Measurements from ENCODE around the gene NEFH.
"Not testable (repeated sequence)": the region's sequence is repeated elsewhere in the genome, so short reads cannot be mapped to it uniquely, and the experiment has no call there.

The NEFH gene, protein sequence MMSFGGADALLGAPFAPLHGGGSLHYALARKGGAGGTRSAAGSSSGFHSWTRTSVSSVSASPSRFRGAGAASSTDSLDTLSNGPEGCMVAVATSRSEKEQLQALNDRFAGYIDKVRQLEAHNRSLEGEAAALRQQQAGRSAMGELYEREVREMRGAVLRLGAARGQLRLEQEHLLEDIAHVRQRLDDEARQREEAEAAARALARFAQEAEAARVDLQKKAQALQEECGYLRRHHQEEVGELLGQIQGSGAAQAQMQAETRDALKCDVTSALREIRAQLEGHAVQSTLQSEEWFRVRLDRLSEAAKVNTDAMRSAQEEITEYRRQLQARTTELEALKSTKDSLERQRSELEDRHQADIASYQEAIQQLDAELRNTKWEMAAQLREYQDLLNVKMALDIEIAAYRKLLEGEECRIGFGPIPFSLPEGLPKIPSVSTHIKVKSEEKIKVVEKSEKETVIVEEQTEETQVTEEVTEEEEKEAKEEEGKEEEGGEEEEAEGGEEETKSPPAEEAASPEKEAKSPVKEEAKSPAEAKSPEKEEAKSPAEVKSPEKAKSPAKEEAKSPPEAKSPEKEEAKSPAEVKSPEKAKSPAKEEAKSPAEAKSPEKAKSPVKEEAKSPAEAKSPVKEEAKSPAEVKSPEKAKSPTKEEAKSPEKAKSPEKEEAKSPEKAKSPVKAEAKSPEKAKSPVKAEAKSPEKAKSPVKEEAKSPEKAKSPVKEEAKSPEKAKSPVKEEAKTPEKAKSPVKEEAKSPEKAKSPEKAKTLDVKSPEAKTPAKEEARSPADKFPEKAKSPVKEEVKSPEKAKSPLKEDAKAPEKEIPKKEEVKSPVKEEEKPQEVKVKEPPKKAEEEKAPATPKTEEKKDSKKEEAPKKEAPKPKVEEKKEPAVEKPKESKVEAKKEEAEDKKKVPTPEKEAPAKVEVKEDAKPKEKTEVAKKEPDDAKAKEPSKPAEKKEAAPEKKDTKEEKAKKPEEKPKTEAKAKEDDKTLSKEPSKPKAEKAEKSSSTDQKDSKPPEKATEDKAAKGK

DNA sequence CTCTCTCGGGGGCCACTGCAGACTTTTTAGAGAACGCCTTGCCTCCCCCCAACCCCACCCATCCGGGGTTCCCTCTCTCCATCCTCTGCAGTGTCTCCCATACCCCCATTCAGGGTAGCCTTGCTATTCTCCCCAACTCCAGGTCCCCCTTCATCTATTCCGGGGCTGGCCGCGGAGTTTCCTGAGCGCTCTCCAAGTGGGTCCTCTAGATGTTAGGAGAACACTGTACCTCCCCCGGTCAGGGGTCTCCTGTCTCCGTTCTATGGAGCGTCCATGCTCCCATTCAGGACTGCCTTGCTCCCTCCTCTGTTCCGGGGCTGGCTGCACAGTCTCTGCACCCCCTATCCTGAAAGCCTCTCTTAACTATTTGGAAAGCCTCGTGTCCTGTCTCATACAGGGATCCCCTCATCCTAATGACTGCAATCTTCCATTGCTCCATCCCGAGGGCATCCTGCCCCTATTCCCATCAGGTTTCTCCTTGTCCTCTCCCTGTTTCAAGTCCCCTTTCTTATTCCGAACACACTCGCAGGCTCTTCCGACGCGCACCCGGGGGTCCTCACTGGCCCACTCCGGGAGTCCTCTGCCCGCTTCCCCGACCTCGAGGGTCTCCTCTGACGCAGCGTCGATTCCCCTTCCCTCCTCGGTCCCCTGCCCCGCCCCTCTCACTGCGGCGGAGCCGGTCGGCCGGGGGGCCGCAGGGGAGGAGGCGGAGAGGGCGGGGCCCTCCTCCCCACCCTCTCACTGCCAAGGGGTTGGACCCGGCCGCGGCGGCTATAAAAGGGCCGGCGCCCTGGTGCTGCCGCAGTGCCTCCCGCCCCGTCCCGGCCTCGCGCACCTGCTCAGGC is at the start of gene NEFH:
NEFH (plus strand) TSS at position 802 of the 845 bp plus-strand sequence. CDS start 45 bp downstream, outside the sequence.
- no peak for DNase-seq (ENCODE audit: low read depth in 2 of 2)

DNA sequence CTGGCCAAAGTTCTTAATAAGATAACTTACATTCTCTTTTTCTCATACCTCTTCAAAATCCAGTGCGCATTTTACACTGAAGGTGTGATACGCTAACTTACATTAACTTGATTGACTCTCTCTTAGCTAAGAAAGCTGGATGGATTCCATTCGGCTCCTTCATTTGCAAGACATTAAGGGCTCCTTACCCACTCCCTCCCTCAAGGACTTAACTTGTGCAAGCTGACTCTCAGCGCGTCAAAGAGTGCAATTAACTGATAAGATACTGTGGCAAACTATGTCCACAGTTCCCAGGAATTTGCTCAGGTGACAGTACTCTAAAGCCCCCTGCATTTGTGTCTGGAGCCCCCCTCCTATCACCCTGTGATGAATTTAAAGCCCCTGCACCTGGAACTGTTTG is 48.0 kb upstream of the NEFH start:
- DNase-seq (ENCODE audit: low read depth in 2 of 2) = no peak

DNA sequence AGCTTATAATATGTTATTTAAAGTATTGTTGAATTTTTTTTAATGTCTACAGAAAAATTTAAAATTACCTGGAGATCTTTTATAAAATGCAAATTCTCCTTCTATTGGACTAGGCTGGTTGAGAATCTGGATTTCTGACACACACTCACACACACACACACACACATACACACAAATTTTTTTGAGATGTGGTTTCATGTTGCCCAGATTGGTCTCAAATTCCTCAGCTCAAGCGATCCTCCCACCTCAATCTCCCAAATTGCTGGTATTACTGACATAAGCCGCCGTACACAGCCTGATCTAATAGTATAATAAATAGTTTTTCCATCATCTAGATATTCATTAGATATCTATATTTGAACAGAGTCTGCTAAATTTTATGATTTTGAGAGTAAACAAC is 46.2 kb upstream of the NEFH start:
- DNase-seq (ENCODE audit: low read depth in 2 of 2) = no peak

DNA sequence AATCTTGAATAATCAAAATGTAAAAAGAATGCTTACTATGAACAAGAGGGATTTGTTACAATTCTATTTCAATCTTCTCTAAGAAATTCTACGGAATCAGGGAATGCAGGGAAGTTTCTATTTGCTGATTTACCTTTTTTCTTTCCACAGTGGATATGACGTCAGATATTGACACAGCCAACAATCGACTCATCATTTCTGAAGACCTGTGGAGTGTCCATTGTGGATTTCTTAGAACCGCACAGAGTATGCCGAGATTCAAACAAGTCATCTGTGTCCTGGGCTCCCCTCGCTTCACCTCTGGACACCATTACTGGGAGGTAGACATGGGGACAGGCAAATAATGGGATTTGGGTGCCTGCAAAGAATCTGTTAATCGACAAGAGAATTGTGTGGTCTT is 45.7 kb upstream of the NEFH start:
- DNase-seq (ENCODE audit: low read depth in 2 of 2) = no peak

DNA sequence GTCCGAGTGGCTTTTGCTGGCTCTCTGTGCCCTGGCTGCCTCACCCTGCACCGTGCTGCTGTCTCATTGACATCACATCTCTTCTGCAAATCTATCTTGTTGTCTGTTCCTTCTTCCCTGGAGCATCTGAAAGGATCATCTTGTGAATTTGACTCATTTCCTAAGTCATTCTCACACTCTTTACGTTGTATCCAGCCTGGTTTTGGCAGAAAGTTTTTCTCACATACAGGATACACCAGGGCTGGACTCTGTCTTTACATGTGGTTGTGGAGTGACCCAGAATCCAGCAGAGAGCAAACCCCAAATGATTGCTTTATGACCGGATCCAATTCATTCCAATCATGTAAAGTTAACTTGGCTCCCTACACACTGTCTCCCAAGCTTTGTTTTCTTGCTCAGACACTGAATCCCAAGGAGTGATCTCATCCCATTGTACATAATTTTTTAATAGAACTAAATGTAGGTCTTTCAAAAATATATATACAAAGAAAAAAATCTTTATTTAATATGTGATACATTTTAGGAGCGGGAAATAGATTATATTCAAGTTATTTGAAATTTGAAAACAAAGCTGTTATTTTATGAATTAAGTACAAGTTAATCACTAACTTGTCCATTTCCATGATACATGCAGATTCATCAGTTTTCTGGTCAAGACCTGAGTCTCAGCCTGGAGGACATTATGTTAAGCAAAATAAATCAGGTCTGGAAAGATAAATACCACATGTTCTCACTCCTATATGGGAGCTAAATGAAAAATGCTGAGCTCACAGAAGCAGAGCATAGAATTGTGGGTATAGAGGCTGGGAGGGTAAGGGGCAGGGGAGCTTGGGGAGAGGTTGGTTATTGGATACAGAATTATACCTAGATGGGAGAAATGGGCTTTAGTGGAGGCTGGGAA is 44.5 kb upstream of the NEFH start:
- no peak for DNase-seq (ENCODE audit: low read depth in 2 of 2)

DNA sequence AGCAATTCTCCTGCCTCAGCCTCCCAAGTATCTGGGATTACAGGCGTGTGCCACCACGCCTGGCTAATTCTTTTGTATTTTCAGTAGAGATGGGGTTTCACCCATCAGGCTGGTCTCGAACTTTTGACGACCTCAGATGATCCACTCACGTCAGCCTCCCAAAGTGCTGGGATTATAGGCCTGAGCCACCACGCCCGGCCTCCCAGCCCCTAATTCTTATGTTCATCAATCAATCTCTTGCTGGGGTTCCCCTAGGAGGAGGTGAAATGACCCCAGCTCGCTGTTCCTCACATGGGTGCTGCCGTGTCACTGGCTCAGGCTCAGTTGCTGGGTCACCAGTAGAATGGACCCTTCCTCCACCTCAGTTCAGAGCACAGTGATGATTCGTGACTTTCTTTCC is 41.7 kb upstream of the NEFH start, which contains the start of gene RFPL1:
RFPL1 (plus strand) TSS at position 301 of the 400 bp plus-strand sequence.
- not testable (repeated sequence) for DNase-seq (ENCODE audit: low read depth in 2 of 2)

DNA sequence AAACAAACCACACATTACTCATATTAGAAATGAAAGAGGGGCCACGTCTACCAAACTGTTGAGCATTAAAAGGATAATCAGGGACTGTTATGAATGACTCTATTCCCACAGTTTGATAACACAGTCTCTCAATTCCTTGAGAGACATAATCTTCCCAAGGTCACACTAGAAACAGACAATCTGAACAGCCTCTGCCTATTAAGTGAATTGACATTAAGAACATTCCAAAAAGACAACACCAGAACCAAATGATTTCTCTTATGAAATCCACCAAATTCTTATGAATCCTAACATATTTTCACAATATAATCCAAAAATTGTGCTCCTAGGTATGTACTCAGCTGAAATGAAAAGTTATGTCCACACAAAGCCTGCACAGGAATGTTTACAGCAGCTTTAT is 37.0 kb upstream of the NEFH start:
- no peak for DNase-seq (ENCODE audit: low read depth in 2 of 2)

DNA sequence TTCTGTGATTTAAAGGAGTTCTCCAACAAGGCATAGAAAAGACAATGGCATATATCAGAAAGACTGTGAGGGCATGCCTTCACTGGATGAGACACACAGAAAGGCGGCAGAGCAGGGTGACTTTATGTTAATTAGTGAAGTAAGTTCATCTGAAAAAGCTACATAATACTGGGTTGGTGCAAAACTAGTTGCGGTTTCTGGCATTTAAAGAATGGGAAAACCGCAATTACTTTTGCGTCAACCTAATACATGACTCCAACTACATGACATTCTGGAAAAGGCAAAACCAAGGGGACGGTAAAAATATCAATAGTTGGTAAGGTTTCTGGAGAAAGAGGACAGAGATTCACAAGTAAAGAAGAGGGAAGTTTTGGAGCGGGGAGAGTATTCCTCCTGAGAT is 36.6 kb upstream of the NEFH start:
- DNase-seq (ENCODE audit: low read depth in 2 of 2) = no peak

DNA sequence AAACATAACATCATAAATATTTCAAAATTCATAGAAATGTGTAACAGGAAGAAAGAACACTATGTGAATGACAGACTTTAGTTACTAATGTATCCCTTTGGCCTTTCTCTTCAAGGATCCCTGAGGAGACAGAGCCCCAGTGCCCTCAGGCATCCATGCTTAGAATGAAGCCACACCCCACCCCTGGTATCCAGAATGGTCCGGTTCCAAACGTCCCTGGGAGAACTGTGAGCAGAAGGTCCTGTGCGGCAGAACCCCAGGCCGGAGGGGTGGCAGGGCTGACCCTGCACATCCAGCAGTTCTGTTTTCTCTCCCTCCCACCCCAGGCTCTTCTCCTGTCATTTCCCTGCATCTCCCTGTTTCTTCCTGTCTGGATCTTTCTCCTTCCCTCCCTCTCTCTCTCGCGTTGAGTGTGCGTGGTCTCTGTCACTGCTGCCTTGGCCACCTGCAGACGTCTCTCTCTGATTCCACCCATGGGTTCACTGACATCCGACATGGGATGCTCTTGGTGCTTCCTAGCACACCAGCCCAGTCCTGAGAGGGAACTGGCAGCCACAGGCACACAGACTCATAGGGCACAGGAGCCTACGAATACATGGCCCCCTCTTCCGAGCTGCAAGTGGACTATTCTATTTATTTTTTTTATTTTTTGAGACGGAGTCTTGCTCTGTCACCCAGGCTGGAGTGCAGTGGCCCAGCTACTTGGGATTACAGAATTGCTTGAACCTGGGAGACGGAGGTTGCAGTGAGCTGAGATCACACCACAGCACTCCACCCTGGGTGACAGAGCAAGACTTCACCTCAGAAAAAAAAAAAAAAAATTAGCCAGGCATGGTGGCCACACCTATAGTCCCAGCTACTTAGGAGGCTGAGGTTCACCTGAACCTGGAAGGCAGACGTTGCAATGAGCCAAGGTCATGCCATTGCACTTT is 35.9 kb upstream of the NEFH start:
- DNase-seq (ENCODE audit: low read depth in 2 of 2) = no peak

DNA sequence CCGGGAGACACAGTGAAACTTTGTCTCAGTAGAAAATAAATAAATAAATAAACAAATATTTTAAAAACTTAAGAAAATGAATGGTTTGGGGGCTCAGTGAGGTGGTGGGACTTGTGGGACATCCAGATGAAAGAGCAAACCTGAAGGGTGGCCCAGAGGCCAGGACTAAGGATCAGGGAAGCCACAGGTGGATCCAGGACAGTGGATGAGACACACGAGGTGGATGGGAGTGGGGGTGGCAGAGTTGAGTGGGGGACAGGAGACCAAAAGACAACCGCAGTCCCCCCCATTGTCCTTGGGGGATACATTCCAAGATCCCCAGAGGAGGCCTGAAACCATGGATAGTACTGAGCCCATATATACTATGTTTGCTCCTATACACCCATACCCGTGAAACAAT is 34.5 kb upstream of the NEFH start:
- no peak for DNase-seq (ENCODE audit: low read depth in 2 of 2)

DNA sequence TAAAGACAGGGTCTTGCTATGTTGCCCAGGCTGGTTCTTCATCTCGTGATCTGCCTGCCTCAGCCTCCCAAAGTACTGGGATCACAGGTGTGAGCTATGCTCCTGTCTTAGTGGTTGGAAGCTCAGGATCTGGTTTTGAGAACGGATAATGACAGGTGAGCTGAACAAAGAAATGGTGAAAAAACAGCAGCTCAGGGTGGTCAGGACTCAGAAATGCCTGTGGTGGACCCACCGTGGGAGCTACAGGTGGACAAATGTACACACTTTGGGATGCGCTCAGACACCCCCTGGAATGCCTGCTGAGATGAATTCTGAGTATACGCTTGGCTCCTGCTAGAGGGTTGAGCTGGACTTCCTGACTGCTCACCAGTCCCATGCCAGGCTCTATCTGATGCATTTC is 32.1 kb upstream of the NEFH start:
- no peak for DNase-seq (ENCODE audit: low read depth in 2 of 2)

DNA sequence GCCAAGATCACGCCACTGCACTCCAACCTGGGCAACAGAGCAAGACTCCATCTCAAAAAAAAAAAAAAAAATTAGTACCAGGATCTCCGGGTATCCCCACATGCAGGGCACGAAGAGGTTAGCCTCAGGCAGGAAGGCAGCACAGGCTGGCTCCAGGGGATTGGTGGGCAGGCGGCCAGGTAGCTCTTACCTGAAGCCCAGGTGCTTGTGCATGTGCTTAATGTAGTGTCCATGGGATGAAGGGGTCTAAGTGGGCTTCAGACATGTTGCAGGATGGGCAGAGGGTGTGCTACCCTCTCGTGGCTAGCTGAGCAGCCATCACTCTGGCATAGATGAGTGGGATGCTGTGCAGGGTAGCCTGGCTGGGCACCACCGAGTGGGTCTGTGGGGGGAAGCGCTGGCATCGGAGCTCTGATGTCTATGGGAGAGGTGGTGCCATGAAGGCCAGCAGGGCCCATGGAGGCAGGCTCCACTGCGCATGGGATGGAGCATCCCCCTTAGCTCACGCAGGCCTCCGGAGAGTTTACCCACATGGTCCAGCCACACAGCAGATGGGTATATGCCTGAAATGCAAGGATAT is 30.6 kb upstream of the NEFH start:
- DNase-seq (ENCODE audit: low read depth in 2 of 2) = no peak

DNA sequence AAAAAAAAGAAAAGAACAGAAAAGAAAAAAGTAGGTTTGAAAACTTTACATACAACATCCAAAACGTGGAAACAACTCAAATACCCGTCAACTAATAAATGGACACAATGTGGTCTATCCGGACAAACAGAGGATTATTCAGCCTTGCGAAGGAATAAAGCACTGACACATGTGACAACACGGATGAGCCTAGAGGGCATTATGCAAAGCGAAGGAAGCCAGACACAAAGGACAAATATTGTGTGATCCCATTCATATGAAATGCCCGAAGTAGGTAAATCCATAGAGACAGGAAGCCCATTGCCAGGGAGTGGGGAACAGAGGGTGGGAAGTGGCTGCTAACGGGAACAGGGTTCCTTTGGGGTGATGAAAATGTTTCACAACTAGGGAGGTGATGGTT is 29.8 kb upstream of the NEFH start:
- no peak for DNase-seq (ENCODE audit: low read depth in 2 of 2)

DNA sequence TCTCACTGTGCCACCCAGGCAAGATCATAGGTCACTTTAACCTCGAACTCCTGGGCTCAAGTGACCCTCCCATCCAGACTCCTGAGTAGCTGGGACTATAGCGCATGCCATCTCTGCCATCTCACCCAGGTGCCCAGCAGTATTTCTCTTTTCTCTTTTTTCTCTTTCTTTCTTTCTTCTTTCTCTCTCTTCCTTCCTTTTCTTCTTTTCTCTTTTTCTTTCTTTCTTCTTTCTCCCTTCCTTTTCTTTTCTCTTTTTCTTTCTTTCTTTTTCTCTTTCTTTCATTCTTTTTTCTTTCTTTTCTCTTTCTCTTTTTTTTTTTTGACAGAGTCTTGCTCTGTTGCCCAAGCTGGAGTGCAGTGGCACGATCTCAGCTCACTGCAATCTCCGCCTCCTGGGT is 28.2 kb upstream of the NEFH start:
- no peak for DNase-seq (ENCODE audit: low read depth in 2 of 2)

DNA sequence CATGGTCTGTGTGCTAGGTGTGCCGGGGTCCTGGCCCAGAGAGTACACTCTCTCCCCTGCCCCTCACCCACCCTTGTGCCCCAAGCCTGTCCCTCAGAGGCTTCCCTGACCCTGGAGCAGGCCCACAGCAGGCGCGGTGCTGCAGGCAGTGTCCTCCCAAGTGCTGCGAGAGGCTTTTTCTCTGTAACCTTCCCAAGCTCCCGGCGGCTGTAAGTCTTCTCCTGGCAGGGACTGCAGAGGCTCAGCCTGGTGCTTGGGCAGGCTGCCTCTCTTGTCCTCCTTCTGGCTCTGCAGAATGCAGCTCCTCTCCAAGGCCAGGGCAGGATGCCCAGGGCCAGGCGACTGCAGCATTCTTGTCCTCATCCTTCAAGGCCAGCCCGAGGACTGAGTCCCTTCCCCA is 25.7 kb upstream of the NEFH start:
- DNase-seq (ENCODE audit: low read depth in 2 of 2) = no peak

DNA sequence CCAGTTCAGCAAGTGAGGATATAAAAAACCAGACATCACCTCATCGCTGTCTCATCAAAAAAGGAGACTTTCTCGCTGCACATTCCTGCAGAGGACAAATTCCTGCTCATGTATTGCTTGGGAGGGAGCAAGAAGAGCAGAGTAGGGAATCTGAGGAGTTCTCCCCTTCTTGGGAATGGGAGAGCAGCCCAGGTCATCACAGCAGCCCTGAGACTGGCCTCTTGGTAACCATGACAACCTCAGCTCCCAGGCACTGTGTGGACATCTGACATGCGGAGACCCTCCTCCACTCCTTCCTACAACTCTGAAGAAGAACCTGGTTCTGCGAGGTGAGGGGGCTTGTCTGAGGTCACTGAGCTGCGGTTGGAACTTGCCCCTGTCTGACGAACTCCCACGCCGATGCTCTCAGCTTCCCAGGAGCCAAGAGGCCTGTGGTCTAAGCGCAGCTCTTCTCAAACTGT is 23.8 kb upstream of the NEFH start:
- no peak for DNase-seq (ENCODE audit: low read depth in 2 of 2)

DNA sequence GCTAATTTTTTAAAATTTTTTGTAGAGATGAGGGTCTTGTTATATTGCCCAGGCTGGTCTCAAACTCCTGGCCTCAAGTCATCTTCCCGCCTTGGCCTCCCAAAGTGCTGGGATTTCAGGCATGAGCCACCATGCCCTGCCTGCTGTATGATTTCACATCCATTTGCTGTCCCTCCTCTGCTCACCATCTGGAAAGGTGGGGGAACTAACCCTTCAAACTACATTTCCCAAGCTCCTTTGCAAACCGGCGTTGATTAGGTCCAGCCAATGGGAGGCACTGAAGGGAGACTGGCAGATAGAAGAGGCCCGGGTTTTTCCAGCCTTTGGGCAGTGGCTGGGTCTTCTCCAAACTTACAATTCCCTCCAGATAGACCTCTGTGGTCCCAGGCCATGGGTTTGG is 22.3 kb upstream of the NEFH start:
- no peak for DNase-seq (ENCODE audit: low read depth in 2 of 2)

DNA sequence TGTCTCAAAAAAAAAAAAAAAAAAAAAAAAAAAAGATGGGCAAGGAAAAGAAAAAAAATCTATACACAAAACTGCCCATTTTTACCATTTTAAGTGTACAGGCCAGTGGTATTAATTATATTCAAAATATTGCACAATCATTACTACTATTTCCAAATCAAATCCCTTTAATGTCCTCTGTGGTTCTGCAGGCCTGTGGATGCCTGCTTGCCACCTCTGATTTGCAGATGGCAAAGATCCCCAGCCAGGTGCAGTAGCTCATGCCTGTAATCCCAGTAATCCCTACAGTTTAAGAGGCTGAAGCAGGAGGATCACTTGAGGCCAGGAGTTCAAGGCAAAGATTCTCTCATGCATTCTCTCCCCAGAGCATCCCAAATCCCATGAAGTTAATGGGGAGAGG is 21.5 kb upstream of the NEFH start:
- DNase-seq (ENCODE audit: low read depth in 2 of 2) = no peak

DNA sequence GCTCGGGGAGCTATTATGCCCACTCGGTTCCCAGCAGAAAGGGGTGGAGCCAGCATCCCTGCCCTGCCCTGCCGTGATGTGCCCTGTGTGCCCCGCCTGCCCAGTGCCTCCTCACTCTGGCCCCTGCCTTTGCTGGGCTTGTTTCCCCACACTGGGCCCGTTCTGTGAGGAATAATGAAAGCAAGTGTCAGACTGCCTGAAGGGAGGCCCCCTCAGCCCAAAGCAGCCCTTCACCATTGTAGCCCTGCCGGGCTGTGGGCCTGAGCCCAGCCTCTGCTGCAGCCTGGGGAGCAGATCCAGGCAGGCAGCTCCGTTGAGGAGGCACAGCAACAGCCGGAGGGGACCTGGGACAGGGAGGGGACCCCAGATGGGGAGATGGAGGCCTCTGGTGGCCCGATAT is 20.2 kb upstream of the NEFH start:
- DNase-seq (ENCODE audit: low read depth in 2 of 2) = no peak
